ENCODE results near the gene FAS.

The FAS gene

GRCh38 chr10:88990384-88991160, at the start of gene FAS:
FAS (plus strand) TSS chr10:88990798; CDS start chr10:88990877, 79 bp downstream.
- peak; percentile 66 for DNase-seq (ENCODE audit: low read depth)

- DNase-seq (ENCODE audit: low read depth), result no peak
These were observed 49.6 kb upstream of the FAS start for GRCh38 chr10:88941026-88941425.

GRCh38 chr10:88943778-88944177, 46.8 kb upstream of the FAS start:
- DNase-seq (ENCODE audit: low read depth), result no peak

GRCh38 chr10:88944813-88945212, 45.8 kb upstream of the FAS start:
- no peak for DNase-seq (ENCODE audit: low read depth)

- no peak for DNase-seq (ENCODE audit: low read depth)
These were observed 44.4 kb upstream of the FAS start for GRCh38 chr10:88946200-88946599.

GRCh38 chr10:88946965-88947590, 43.5 kb upstream of the FAS start:
- no peak for DNase-seq (ENCODE audit: low read depth)

- DNase-seq (ENCODE audit: low read depth), result no peak
These were observed 41.5 kb upstream of the FAS start for GRCh38 chr10:88949051-88949450.

GRCh38 chr10:88949912-88950837, 40.4 kb upstream of the FAS start:
- DNase-seq (ENCODE audit: low read depth), result no peak

- DNase-seq (ENCODE audit: low read depth), result no peak
These were observed 37.9 kb upstream of the FAS start, which contains the start of gene ACTA2 for GRCh38 chr10:88952647-88953111. ACTA2 (minus strand) TSS chr10:88952773; CDS start chr10:88948930, 3,843 bp downstream.

GRCh38 chr10:88953662-88954061, 36.9 kb upstream of the FAS start:
- DNase-seq (ENCODE audit: low read depth), result no peak

GRCh38 chr10:88954458-88955083, 36.0 kb upstream of the FAS start:
- DNase-seq (ENCODE audit: low read depth), result no peak

- no peak for DNase-seq (ENCODE audit: low read depth)
These were observed 33.2 kb upstream of the FAS start for GRCh38 chr10:88957381-88957780.

- no peak for DNase-seq (ENCODE audit: low read depth)
These were observed 31.9 kb upstream of the FAS start for GRCh38 chr10:88958721-88959120.

GRCh38 chr10:88960802-88961201, 29.8 kb upstream of the FAS start:
- no peak for DNase-seq (ENCODE audit: low read depth)

- DNase-seq (ENCODE audit: low read depth), result no peak
These were observed 29.3 kb upstream of the FAS start for GRCh38 chr10:88961266-88961665.

- DNase-seq (ENCODE audit: low read depth), result no peak
These were observed 28.3 kb upstream of the FAS start for GRCh38 chr10:88962336-88962735.

GRCh38 chr10:88963318-88963717, 27.3 kb upstream of the FAS start:
- no peak for DNase-seq (ENCODE audit: low read depth)

- no peak for DNase-seq (ENCODE audit: low read depth)
These were observed 26.2 kb upstream of the FAS start for GRCh38 chr10:88964360-88964759.

- no peak for DNase-seq (ENCODE audit: low read depth)
These were observed 25.7 kb upstream of the FAS start for GRCh38 chr10:88964869-88965415.

- DNase-seq (ENCODE audit: low read depth), result no peak
These were observed 23.8 kb upstream of the FAS start for GRCh38 chr10:88966797-88967196.

- no peak for DNase-seq (ENCODE audit: low read depth)
These were observed 22.2 kb upstream of the FAS start for GRCh38 chr10:88968391-88968790.

Data from stimulated activated CD8-positive, alpha-beta memory T cell treated with anti-CD3 and anti-CD28 coated beads, Interleukin-12 subunit alpha, Interleukin-12 subunit beta, amount 100 ng/mL, for 4 hours (primary cell).